Dermis microvascular lymphatic vessel endothelial cell (primary cell): ENCODE data around the gene GPR137B. TPM values are rescaled to one million over a fixed set of nuclear protein-coding genes. Genes with fewer than 3 reads are reported as not detected.

Experiments used
- DNase-seq, 2 donors: peaks; one replicate each; pipeline versions ENCODE4 v3.0.0 to v3.0.0-alpha.2; 2010; ENCODE audit warnings: low read depth in 2 of 2
- total RNA-seq: library from RNA; depleted of rRNA; stranded (reverse); fragments of >200 nt; gene quantifications from 2 replicates; pipeline ENCODE4 v1.2.1, GENCODE V29; 2014

GPR137B gene, protein sequence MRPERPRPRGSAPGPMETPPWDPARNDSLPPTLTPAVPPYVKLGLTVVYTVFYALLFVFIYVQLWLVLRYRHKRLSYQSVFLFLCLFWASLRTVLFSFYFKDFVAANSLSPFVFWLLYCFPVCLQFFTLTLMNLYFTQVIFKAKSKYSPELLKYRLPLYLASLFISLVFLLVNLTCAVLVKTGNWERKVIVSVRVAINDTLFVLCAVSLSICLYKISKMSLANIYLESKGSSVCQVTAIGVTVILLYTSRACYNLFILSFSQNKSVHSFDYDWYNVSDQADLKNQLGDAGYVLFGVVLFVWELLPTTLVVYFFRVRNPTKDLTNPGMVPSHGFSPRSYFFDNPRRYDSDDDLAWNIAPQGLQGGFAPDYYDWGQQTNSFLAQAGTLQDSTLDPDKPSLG
- 4.9 and 10.0 TPM in 2 replicates for total RNA-seq

DNA sequence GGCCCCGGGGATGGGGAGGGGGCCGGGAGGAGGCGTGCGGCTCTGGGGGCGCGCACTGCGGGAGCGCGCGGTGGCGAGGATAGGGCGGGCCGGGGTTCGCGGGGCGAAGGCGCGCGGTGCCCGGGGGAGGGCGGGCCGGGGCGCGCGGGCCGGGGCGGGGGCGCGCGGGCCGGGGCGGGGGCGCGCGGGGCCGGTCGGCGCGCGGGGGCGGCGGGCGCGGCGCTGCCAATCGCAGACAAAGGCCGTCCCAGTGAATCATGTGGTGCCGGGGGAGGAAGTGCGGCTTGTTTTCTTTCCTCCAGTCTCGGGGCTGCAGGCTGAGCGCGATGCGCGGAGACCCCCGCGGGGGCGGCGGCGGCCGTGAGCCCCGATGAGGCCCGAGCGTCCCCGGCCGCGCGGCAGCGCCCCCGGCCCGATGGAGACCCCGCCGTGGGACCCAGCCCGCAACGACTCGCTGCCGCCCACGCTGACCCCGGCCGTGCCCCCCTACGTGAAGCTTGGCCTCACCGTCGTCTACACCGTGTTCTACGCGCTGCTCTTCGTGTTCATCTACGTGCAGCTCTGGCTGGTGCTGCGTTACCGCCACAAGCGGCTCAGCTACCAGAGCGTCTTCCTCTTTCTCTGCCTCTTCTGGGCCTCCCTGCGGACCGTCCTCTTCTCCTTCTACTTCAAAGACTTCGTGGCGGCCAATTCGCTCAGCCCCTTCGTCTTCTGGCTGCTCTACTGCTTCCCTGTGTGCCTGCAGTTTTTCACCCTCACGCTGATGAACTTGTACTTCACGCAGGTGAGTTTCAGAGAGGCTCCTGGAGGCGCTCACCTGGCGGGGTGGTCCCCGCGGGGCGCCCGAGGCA lies at the start of gene GPR137B:
Gene GPR137B, plus strand, starts transcription at position 287 of the 851 bp plus-strand sequence. Its CDS starts 84 bp downstream, at position 371.
- DNase-seq: peak in 1 of 2 donors; percentile 74

DNA sequence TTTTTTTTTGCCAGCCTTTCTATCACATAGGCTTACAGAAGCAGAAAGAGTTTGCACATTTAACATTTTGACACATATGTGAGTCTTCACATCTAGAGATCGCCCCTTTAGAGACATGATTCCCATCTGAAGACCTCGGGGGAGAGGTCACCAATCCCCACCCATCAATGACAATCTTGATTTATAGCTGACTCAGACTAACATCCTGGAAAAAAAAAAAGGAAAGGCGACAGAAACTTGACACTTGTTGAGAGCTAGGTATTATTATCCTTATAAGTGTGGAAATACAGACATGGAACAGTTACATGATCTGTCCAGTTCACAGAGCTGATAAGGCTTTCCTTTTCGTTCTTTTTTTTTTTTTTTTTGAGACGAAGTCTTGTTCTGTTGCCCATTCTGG lies 49.4 kb upstream of the GPR137B start:
- no peak for DNase-seq

DNA sequence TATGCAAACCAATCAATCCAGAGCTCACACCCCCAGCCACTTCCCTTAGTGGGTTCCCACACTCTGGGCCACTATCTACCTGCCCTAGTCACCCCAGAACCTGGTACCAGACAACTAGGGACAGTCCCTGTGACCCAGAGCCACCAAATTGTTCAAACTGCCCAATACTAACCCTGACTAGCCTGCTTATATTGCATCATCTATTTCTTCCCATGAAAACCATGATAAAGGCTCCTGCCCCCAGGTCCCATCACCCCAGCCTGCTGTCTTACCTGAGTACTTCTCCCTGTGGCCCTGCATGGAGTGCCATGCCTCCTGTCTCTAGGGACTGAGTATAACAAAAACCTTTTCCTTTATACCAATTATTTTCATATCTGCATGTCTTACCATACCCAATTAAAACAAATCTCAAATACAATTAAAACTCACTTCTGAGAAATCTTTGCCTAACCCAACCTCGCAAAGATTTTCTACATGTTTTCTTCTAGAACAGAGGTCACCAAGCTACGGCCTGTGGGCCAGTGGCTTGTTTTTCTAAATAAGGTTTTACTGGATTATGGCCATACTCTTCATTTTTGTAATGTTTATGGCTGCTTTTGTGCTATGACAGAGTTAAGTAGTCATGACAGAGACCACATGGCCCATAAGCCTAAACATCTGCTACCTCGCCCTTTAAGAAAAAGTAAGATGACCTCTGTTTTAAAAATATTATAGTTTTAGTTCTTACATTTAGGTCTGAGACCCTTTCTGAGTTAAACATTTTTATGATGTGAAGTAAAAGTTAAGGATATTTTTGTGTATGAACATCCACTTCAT lies 46.4 kb upstream of the GPR137B start:
- DNase-seq: no peak

DNA sequence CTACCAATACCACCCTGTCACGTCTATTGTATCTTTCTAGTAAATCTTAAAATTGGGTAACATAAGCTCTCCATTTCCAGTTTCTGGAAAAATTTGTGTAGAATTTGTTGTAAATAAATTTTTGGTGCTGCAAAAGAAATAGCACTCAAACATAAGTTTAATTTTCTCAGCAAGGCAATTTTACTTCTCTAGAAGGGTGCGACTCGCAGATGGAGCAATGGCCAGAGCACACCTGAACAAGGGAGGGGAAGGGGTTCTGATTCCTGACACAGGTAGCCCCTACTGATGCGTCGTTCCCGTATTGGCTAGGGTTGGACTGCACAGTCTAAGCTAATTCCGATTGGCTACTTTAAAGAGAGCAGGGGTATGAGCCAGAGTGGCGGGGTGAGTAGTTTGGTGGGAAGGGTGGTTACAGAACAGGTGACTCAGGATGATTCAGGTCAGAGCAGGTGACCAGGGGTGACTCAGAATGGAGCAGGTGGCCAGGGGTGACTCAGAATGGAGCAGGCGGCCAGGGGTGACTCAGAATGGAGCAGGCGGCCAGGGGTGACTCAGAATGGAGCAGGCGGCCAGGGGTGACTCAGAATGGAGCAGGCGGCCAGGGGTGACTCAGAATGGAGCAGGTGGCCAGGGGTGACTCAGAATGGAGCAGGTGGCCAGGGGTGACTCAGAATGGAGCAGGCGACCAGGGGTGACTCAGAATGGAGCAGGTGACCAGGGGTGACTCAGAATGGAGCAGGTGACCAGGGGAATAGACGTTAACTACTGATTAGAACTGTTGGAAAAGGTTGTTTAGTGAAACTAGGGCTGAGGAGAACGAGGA lies 45.5 kb upstream of the GPR137B start:
- peak; percentile 86 to 91 for DNase-seq

DNA sequence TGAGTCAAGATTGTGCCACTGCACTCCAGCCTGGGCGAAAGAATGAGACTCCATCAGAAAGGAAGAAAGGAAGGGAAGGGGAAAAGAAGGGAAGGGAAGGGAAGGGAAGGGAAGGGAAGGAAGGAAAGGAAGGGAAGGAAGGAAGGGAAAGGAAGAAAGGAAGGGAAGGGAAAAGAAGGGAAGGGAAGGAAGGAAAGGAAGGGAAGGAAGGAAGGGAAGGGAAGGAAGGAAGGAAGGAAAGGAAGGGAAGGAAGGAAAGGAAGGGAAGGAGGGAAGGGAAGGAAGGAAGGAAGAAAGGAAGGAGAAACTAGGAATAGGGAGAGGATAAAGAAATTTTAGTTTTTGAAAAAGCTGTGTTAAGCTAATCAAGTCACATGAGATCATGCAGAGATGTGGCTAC lies 44.1 kb upstream of the GPR137B start:
- no peak for DNase-seq

DNA sequence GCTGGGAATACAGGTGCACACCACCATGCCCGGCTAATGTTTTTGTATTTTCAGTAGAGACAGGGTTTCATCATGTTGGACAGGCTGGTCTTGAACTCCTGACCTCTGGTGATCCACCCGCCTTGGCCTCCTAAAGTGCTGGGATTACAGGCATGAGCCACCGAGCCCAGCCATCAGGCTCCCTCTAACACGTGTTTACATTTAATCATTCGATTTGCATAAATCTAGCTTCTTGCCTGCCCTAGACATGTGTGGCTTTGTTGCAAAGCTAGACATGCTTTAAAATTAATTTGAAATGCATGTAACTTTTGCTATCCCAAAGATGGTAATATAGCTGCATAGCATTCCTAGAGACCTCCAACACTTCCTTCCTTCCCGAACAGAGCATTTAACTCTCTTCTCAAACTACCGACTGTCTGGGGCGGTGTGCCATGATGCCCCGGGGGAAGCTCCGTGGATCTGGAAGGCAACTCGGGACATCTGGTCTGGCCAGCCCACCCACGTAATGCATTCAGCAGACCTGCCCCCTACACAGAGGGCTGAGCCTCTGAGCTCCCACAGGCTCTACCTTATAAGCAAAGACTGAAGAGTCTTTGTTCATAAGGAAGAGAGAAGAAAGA lies 42.9 kb upstream of the GPR137B start:
- DNase-seq: no peak

DNA sequence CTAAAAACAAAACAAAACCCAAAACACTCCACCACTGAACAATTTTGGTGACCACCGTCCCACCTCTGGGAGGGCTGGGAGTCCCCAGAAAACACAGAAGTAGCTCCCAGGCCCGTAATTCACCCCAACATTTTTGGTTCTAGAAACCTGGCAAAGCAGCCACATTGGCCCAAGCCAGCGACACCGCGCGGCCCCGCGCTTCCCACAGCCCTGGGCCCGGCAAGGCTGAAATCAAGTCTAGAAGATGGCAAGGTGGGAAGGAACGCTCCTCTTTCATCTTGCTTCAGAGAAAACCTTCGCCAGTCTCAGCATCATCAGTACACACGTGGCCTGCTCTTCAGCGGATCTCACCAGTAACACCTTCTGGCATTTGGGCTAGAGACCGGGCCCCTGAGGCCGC lies 41.5 kb upstream of the GPR137B start:
- no peak for DNase-seq

DNA sequence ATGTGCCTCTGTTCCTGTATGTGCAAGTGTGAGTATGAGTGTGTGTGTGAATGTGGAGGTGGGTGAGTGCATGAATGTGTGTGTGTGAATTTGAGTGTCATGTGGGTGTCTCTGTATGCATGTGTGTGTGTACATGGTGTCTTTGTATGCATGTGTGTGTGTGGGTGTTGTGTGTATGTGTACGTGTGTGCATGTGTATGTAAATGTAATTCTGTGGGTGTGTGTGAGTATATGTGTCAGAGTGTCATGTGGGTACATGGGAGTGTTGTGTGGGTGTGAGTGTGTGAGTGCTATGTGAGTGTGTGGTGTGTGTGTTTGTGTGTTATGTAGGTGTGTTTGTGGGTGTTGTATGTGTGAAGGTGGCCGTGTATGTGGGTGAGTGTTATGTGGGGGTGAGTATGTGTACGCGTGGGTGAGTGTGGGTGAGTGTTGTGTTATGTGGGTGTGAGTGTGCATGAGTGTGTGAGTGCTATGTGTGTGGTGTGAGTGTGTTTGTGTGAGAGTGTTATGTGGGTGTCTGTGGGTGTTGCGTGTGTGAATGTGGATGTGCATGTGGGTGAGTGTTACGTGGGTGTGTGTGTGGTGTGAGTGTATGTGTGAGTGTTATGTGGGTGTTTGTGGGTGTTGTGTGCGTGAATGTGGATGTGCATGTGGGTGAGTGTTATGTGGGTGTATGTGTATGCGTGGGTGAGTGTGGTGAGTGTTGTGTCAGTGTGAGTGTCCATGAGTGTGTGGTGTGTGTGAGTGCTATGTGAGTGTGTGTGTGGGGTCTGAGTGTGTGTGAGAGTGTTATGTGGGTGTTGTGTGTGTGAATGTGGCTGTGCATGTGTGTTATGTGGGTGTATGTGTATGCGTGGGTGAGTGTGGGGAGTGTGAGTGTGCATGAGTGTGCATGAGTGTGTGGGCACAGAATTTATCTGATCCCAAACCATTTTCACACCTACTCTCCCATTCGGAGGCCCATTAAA lies 40.8 kb upstream of the GPR137B start:
- no peak for DNase-seq

DNA sequence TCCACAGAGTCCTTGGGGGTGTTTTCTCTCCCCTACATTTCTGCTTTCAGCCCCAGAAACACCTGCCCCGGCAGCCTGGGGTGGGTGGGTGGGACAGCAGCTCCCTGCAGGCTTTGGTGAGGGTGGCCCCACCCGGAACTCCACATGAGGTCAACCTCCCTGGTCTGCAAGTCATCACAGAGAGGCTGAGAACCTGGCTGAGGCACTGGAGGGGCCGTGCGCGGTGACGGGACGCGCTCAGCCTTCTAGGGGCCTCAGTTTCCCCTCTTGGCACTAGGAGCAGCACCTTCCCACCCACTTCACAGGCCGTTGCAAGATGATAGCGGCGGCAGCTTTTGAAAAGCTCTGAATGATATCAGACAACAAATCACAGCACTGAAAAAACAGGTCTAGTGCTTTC lies 39.7 kb upstream of the GPR137B start:
- no peak for DNase-seq

DNA sequence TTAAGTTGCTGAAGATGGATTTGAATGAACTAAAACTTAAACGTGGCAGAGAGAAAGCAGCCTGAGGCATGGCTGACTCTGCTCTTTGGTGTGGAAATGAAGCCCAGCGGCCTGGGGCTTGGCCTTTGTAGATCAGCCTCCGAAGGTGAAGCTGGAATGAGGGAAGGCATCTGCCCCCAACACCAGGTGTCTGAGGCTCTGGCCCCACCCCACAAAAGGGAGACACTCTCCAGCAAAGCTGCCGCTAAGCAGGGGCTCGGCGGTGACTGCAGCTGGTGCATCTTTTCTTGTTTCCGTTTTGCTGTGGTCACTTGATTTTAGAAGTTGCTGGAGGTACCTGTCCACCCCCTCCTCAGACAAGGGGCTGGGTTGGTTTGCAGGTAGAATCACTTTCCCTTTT lies 39.3 kb upstream of the GPR137B start:
- DNase-seq: no peak

DNA sequence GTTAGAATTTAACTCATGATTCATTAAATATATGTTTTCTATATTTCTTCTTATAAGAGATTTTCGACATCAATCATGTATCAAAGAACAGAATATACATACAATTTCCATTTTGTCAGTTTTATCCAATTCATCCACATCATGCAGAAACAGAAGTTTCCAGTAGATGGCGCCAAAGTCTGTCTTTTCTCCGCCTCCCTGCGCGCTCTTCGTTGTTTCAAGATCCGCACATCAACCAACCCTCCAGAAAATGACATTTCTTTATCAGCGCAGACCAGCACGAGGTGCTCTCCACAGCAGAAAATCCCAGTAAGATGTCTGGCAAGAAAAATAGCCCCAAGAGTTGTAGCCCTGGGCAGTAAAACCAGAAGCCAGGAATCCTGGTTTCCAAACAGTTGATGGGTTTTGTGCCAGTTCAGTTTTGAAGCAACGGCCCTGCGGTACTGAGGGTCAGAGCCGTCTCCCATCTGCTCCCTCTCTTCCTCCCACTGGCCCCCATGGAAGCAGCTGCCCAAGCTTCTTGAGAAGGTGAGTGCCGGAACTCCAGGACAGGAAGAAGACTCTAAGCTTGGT lies 38.6 kb upstream of the GPR137B start:
- peak; percentile 30 to 61 for DNase-seq

DNA sequence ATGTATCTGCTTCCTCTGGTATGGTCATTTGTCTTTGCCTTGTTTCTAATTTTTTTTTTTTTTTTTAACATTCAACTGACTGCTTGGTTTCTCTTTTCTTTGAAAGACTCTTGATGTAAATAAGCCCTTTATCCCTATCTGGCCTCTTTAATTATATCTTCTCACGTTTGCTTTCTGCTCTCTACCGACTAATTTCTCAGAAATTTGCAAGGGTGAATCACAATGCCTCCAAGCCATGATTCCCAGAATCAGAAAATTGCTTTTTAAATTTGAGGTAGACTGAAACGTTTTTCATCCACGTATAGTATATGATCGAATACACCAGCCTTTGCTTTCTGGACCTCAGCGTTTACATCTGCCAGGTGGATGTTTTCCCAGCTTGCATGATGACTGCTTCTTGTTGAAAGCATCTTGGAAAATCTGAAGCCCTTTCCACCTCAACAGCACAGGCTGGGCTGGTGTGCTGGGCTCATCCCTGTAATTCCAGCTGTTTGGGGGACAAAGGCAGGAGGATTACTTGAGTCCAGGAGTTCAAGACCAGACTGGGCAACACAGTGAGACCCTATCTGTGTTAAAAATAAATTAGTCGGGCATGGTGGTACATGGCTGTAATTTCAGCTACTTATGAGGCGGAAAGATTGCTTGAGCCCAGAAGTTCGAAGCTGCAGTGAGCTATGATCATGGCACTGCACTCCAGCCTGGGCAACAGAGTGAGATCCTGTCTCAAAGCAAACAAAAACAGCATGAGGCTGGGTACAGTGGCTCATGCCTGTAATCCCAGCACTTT lies 35.0 kb upstream of the GPR137B start:
- no peak for DNase-seq

DNA sequence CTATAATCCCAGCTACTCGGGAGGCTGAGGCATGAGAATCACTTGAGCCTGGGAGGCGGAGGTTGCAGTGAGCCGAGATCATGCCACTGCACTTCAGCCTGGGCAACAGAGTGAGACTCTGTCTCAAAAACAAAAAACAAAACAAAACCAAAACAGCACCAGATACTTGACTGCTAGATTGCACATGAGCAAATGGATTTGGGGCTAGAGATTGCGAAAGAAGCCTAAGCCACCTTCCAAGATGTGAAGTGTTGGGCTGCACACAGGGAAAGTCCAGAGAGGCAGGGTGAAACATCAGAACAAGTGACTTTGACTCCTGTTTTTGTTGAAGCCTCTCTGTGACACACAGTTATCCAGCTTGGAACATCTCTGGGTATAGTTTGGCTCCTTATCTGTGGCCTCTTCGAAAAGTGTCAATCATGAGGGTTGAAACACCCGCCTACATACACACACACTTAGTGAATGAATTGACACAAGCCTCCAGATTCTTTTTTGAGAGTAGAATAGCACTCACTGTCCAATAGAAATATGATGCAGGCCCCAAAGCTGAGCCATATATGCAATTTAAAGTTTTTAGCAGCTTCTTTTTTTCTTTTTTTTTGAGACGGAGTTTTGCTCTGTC lies 34.2 kb upstream of the GPR137B start:
- no peak for DNase-seq

DNA sequence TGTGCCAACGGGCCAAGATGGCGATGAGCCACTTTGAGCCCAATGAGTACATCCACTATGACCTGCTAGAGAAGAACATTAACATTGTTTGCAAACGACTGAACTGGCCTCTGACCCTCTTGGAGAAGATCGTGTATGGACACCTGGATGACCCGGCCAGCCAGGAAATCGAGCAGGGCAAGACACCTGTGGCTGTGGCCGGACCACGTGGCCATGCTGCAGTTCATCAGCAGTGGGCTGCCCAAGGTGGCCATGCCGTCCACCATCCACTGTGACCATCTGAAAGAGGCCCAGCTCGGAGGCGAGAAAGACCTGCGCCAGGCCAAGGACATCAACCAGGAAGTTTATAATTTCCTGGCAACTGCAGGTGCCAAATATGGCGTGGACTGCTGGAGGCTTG lies 32.2 kb upstream of the GPR137B start:
- DNase-seq: no peak

DNA sequence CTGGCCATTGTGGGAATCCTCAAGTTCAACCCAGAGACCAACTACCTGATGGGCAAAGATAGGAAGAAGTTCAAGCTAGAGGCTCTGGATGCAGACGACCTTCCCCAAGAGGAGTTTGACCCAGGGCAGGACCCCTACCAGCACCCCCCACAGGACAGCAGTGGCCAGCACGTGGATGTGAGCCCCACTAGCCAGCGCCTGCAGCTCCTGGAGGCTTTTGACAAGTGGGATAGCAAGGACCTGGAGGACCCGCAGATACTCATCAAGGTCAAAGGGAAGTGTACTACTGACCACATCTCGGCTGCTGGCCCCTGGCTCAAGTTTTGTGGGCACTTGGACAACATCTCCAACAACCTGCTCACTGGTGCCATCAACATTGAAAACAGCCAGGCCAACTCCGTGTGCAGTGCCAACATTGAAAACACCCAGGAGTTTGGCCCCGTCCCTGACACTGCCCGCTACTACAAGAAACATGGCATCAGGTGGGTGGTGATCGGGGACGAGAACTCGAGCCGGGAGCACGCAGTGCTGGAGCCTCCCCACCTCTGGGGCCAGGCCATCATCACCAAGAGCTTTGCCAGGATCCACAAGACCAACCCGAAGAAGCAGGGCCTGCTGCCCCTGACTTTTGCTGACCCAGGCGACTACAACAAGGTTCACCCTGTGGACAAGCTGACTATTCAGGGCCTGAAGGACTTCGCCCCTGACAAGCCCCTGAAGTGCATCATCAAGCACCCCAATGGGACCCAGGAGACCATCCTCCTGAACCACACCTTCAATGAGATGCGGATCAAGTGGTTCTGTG lies 30.6 kb upstream of the GPR137B start:
- DNase-seq: no peak

DNA sequence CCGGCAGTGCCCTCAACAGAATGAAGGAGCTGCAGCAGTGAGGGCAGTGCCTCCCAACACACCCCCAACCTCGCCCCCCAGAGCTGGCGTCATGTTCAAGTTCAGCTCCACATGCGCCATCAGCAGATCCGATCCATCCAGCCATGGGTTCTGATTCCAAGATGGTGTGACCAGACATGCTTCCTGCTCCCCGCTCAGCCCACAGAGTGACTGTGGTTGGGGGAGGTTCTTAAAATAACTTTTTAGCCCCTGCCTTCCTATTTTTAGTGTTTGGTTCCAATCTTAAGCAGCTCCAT lies 30.1 kb upstream of the GPR137B start:
- no peak for DNase-seq
